NCI-H2196 (cell line): ENCODE results near the gene TGOLN2.
A peak's percentile ranks its signal among the peaks of the same experiment; 100 is the strongest.

Experiments
- DNase-seq: peaks from one replicate; lab custom pipeline; 2025; ENCODE audit not compliant: unreplicated experiment; lab: John Stamatoyannopoulos, UW

TGOLN2 gene

GRCh38 chr2:85269959-85270358 is 57.8 kb downstream of the TGOLN2 start:
- peak; percentile 6 for DNase-seq
